ENCODE data around the gene ELAC2.
A peak's percentile ranks its signal among the peaks of the same experiment; 100 is the strongest.

ELAC2 gene

GRCh38 chr17:13017655-13018459 is at the start of gene ELAC2:
Gene ELAC2, minus strand, starts transcription at chr17:13018027. Its CDS starts 80 bp downstream, at chr17:13017947.
- DNase-seq (ENCODE audit: low read depth) = peak; percentile 94

- DNase-seq (ENCODE audit: low read depth) = no peak
Observed at GRCh38 chr17:13065032-13065431, 47.2 kb upstream of the ELAC2 start.

- DNase-seq (ENCODE audit: low read depth) = no peak
Observed at GRCh38 chr17:13055131-13055530, 37.3 kb upstream of the ELAC2 start.

- DNase-seq (ENCODE audit: low read depth) = no peak
Observed at GRCh38 chr17:13054666-13055065, 36.8 kb upstream of the ELAC2 start.

GRCh38 chr17:13051915-13052314 is 34.1 kb upstream of the ELAC2 start:
- DNase-seq (ENCODE audit: low read depth) = no peak

- DNase-seq (ENCODE audit: low read depth) = no peak
Observed at GRCh38 chr17:13047011-13047606, 29.3 kb upstream of the ELAC2 start.

- DNase-seq (ENCODE audit: low read depth) = no peak
Observed at GRCh38 chr17:13046361-13046760, 28.5 kb upstream of the ELAC2 start.

GRCh38 chr17:13044572-13045065 is 26.8 kb upstream of the ELAC2 start:
- DNase-seq (ENCODE audit: low read depth) = no peak

GRCh38 chr17:13038931-13039665 is 21.3 kb upstream of the ELAC2 start:
- DNase-seq (ENCODE audit: low read depth) = no peak

- no peak for DNase-seq (ENCODE audit: low read depth)
Observed at GRCh38 chr17:13036751-13037150, 18.9 kb upstream of the ELAC2 start.

- DNase-seq (ENCODE audit: low read depth) = no peak
Observed at GRCh38 chr17:13035420-13035819, 17.6 kb upstream of the ELAC2 start.

GRCh38 chr17:13031718-13032350 is 14.0 kb upstream of the ELAC2 start:
- peak; percentile 28 for DNase-seq (ENCODE audit: low read depth)

- DNase-seq (ENCODE audit: low read depth) = peak; percentile 6
Observed at GRCh38 chr17:13030459-13031300, 12.9 kb upstream of the ELAC2 start.

- DNase-seq (ENCODE audit: low read depth) = no peak
Observed at GRCh38 chr17:13030056-13030455, 12.2 kb upstream of the ELAC2 start.

GRCh38 chr17:13029340-13029739 is 11.5 kb upstream of the ELAC2 start:
- no peak for DNase-seq (ENCODE audit: low read depth)

- no peak for DNase-seq (ENCODE audit: low read depth)
Observed at GRCh38 chr17:13027246-13027645, 9.4 kb upstream of the ELAC2 start.

- no peak for DNase-seq (ENCODE audit: low read depth)
Observed at GRCh38 chr17:13025687-13026086, 7.9 kb upstream of the ELAC2 start.

GRCh38 chr17:13025258-13025627 is 7.4 kb upstream of the ELAC2 start:
- DNase-seq (ENCODE audit: low read depth) = no peak

- peak; percentile 46 for DNase-seq (ENCODE audit: low read depth)
Observed at GRCh38 chr17:13024526-13025257, 6.9 kb upstream of the ELAC2 start.

GRCh38 chr17:13024016-13024415 is 6.2 kb upstream of the ELAC2 start:
- DNase-seq (ENCODE audit: low read depth) = no peak

Data from activated T-helper 9 cell treated with anti-CD3 and anti-CD28 coated beads, Interleukin-2, amount 50 U/mL, for 16 hours (primary cell).